Naive B cell (primary cell): ENCODE results near the gene SMG1. TPM values are rescaled to one million over a fixed set of nuclear protein-coding genes. Genes with fewer than 3 reads are reported as not detected.
"Not testable (repeated sequence)": the region's sequence is repeated elsewhere in the genome, so short reads cannot be mapped to it uniquely, and the experiment has no call there.

Source experiments
- ATAC-seq, 2 donors: fragments of 150-1000 bp; cut with Tn5 transposase; 2 replicates each; pipeline ENCODE4 v1.10.0; 2021; ENCODE audit warnings: low read depth in 2 of 2, mild to moderate bottlenecking in 2 of 2, moderate library complexity in 2 of 2
- DNase-seq: peaks from one replicate; pipeline ENCODE4 v3.0.0; 2022
- H3K27ac Mint-ChIP-seq, 6 donors: one replicate each; pipeline ENCODE4 v1.8.0; 2020 to 2022; ENCODE audit warnings: mild to moderate bottlenecking in 6 of 6, mixed read lengths in 6 of 6, moderate library complexity in 5 of 6, inconsistent platforms in 2 of 6
- H3K27me3 Mint-ChIP-seq, 3 donors: one replicate each; pipeline ENCODE4 v1.8.0; 2021 to 2022; ENCODE audit warnings: mixed read lengths in 3 of 3, mild to moderate bottlenecking in 1 of 3
- H3K36me3 Mint-ChIP-seq, 2 donors: one replicate each; pipeline ENCODE4 v1.8.0; 2020 to 2022; ENCODE audit warnings: mixed read lengths in 2 of 2, inconsistent platforms in 1 of 2, mild to moderate bottlenecking in 1 of 2
- H3K4me1 Mint-ChIP-seq, 3 donors: one replicate each; pipeline ENCODE4 v1.8.0; 2020 to 2022; ENCODE audit warnings: mixed read lengths in 3 of 3, inconsistent platforms in 1 of 3, mild to moderate bottlenecking in 1 of 3, moderate library complexity in 1 of 3
- H3K4me3 Mint-ChIP-seq, 8 donors: one replicate each; pipeline ENCODE4 v1.8.0; 2020 to 2022; ENCODE audit warnings: mild to moderate bottlenecking in 8 of 8, mixed read lengths in 8 of 8, moderate library complexity in 8 of 8, inconsistent platforms in 2 of 8
- H3K9me3 Mint-ChIP-seq, 7 donors: one replicate each; pipeline ENCODE4 v1.8.0; 2020 to 2022; ENCODE audit warnings: mixed read lengths in 7 of 7, mild to moderate bottlenecking in 5 of 7, inconsistent platforms in 2 of 7, moderate library complexity in 1 of 7
- polyA plus RNA-seq, 6 donors: library from polyadenylated mRNA; unstranded; fragments of 300-500 nt; fragmentation: Illumina TruSeq; gene quantifications; one replicate each; pipeline ENCODE4 v1.2.3, GENCODE V29; 2021; ENCODE audit warnings: low read depth in 6 of 6

SMG1 gene
- polyA plus RNA-seq, 6 donors from 2014 or later: 13.4 to 28.7 (median 19.5) TPM

DNA sequence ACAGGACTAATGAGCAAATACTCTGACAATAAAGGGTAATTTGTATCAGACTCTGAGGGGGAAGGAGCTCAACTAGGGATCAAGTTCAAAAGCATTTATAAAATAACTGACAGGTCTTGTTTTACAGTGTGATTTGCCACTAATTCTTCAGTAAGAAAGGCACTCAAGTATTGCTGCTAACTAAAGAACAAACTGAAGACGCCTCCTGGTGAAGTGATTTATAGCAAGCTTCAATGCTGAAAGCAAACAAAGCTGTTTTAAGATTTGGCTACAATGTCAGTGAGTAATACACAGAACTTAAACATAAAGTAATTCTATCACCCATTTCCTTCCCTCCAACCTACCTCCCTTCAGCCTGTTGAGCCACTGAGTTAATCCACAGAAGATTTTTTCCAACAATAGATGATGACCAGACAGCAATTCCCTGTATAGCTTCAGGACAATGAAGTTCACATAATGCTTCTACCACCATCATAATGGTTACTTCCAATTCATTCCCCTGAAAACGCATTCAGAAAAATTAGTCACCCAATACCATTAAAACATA is 59.9 kb downstream of the SMG1 start:
- not testable (repeated sequence) for ATAC-seq, DNase-seq, H3K4me3 Mint-ChIP-seq, H3K27ac Mint-ChIP-seq, H3K9me3 Mint-ChIP-seq, H3K27me3 Mint-ChIP-seq, H3K4me1 Mint-ChIP-seq, H3K36me3 Mint-ChIP-seq

GRCh38 chr16:18862891-18863290 is 63.3 kb downstream of the SMG1 start:
- not testable (repeated sequence) for ATAC-seq, H3K27me3 Mint-ChIP-seq, H3K9me3 Mint-ChIP-seq, DNase-seq, H3K4me3 Mint-ChIP-seq, H3K36me3 Mint-ChIP-seq
- H3K4me1 Mint-ChIP-seq: peaks cover 0 to 13% (median 4%) of the 10 kb centered on the region in 3 donors
- peak overlapping the region in 3 of 6 donors; percentile 18 to 79 (median 30) for H3K27ac Mint-ChIP-seq

GRCh38 chr16:18855196-18855595 is 71.0 kb downstream of the SMG1 start:
- peaks cover 0 to 8% (median 5%) of the 10 kb centered on the region in 3 donors for H3K4me1 Mint-ChIP-seq
- no peaks in the 10 kb centered on the region for H3K27me3 Mint-ChIP-seq
- ATAC-seq: no peak
- no peak for DNase-seq
- peaks cover 13 to 30% of the 10 kb centered on the region in 2 donors for H3K36me3 Mint-ChIP-seq
- no peaks in the 10 kb centered on the region for H3K9me3 Mint-ChIP-seq
- H3K27ac Mint-ChIP-seq: peak overlapping the region in 3 of 6 donors; percentile 27 to 61 (median 53)
- H3K4me3 Mint-ChIP-seq: peak overlapping the region in 1 of 8 donors; percentile 12

DNA sequence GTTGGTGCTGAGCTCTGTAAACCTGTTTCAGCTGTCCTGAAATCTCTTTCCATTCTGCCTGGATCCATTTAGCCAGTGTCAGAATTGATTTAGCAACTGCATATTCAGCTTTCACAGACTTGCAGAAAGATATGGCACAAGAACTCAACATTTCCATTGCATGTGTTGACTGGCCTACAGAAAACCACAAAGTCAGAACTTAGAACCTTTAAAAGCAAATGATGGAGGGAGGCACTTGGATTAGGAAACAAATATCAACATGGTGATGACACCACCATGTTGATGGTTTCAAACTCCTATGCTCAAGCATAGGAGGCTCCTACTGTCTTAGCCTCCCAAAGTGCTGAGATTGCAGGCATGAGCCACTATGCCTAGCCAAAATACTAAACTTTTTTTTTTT is 72.5 kb downstream of the SMG1 start:
- Mint-ChIP-seq H3K9me3 (no peaks in the 10 kb centered on the region), H3K36me3 (peaks cover 23 to 36% of the 10 kb centered on the region in 2 donors), H3K4me1 (peaks cover 0 to 8% (median 5%) of the 10 kb centered on the region in 3 donors), H3K27me3 (no peaks in the 10 kb centered on the region), H3K27ac (peak overlapping the region in 1 of 6 donors; percentile 20), H3K4me3 (no peak overlapping the region)
- ATAC-seq (no peak), DNase-seq (no peak)

DNA sequence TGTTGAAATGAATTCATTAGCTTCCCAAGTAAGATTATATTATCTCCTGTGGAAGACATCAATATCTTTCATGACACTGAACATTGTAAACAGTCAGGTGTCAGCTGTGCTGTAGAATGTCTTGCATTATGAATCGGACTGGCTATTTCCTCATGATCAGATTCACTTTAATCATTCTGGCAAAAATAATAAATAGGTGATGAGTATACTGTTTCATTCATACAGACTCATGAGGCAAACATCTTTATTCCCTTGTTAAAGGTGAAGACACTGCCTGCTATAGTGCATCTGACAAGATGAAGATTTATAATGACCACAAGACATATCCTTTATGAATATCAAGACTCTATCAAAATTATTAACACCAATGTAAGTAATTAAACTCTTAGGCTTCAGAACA is 73.6 kb downstream of the SMG1 start:
- H3K4me3 Mint-ChIP-seq: no peak overlapping the region
- H3K27ac Mint-ChIP-seq: no peak overlapping the region
- DNase-seq: no peak
- H3K27me3 Mint-ChIP-seq: no peaks in the 10 kb centered on the region
- H3K36me3 Mint-ChIP-seq: peaks cover 21 to 32% of the 10 kb centered on the region in 2 donors
- ATAC-seq: no peak
- no peaks in the 10 kb centered on the region for H3K9me3 Mint-ChIP-seq
- peaks cover 0 to 8% (median 5%) of the 10 kb centered on the region in 3 donors for H3K4me1 Mint-ChIP-seq

- Mint-ChIP-seq H3K27ac (peak overlapping the region in 2 of 6 donors; percentile 54 to 56), H3K4me1 (no peaks in the 10 kb centered on the region), H3K4me3 (no peak overlapping the region), H3K36me3 (peaks cover 30 to 49% of the 10 kb centered on the region in 2 donors), H3K27me3 (no peaks in the 10 kb centered on the region), H3K9me3 (no peaks in the 10 kb centered on the region)
- ATAC-seq (no peak), DNase-seq (no peak)
Observed at GRCh38 chr16:18846416-18846815, 79.8 kb downstream of the SMG1 start.

DNA sequence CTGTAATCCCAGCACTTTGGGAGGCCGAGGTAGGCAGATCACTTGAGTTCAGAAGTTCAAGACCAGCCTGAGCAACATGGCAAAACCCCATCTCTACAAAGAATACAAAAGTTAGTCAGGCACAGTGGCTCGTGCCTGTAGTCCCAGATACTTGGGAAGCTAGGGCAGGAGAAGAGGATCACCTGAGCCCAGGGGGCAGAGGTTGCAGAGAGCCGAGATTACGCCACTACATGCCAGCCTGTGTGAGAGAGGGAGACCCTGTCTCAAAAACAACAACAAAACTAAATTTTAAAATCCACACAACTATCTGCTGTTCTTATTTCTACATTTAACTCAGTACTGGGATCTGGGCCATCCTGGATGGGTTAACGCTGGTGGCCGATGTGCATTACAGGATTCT is 83.6 kb downstream of the SMG1 start:
- no peaks in the 10 kb centered on the region for H3K27me3 Mint-ChIP-seq
- peak overlapping the region in 3 of 6 donors; percentile 26 to 88 (median 57) for H3K27ac Mint-ChIP-seq
- DNase-seq: no peak
- H3K4me1 Mint-ChIP-seq: no peaks in the 10 kb centered on the region
- H3K9me3 Mint-ChIP-seq: no peaks in the 10 kb centered on the region
- no peak overlapping the region for H3K4me3 Mint-ChIP-seq
- ATAC-seq: no peak
- peaks cover 37 to 38% of the 10 kb centered on the region in 2 donors for H3K36me3 Mint-ChIP-seq

DNA sequence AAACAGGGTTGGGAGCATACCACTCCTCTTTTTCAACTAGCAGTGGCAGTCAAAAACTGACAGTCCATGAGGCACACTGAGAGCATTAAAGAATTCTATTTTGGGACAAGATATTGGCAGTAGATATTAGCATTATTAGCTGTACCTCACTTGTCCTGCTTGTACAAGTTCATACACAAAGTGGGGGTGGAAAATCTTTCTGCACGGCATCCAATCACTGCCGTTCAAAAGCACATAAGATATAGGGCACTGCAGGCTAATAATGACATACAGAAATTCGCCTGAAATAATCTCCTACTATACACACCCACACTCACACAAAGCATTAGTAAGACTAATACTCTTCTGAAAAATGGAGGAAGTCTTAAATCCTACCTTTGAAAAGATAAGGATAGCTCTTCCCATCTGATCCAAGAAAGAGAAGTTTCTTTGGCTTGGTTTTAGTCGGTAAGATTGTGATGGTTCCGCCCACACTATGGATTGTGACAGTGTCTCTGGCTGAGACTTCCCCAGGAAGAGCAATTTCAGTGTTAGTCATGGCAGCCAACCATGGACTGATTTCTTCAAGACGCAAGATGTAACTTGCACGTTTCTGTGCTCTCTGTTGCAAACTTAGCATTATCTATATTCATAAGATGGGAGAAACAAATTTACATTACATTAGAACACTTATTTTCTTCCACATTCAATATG is 84.2 kb downstream of the SMG1 start:
- H3K27ac Mint-ChIP-seq: peak overlapping the region in 1 of 6 donors; percentile 88
- ATAC-seq: no peak
- peaks cover 32 to 39% of the 10 kb centered on the region in 2 donors for H3K36me3 Mint-ChIP-seq

GRCh38 chr16:18839555-18839954 is 86.7 kb downstream of the SMG1 start:
- H3K9me3 Mint-ChIP-seq: no peaks in the 10 kb centered on the region
- H3K4me1 Mint-ChIP-seq: no peaks in the 10 kb centered on the region
- H3K36me3 Mint-ChIP-seq: peaks cover 19 to 46% of the 10 kb centered on the region in 2 donors
- no peak for ATAC-seq
- H3K27me3 Mint-ChIP-seq: no peaks in the 10 kb centered on the region
- no peak overlapping the region for H3K4me3 Mint-ChIP-seq
- peak overlapping the region in 2 of 6 donors; percentile 15 to 20 for H3K27ac Mint-ChIP-seq
- DNase-seq: no peak

More for the DNA sequence above, 84.2 kb downstream of the SMG1 start:
- no peak overlapping the region for H3K4me3 Mint-ChIP-seq
- H3K9me3 Mint-ChIP-seq: no peaks in the 10 kb centered on the region
- H3K27me3 Mint-ChIP-seq: no peaks in the 10 kb centered on the region
- DNase-seq: no peak
- H3K4me1 Mint-ChIP-seq: no peaks in the 10 kb centered on the region

DNA sequence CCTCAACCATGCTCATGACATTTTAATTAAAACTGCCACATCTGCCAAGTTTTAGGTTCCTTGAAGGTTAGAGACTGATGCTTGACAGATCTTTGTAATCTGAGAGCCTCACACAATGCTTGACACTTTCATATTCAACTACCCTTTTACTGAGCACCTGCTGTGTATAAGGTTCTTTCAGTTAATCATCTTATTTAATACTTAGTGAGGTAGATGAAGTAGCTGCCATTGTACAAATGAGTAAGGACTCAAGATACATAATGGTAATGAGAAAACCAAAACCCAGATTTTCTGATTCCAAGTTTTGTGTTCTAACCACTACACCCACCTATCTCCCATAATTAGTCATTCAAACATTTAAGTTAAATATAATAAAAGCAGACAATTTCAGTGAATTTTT is 89.5 kb downstream of the SMG1 start:
- Mint-ChIP-seq H3K9me3 (no peaks in the 10 kb centered on the region), H3K27me3 (no peaks in the 10 kb centered on the region), H3K4me3 (no peak overlapping the region), H3K27ac (peak overlapping the region in 3 of 6 donors; percentile 24 to 53 (median 38)), H3K36me3 (peaks cover 21 to 47% of the 10 kb centered on the region in 2 donors), H3K4me1 (no peaks in the 10 kb centered on the region)
- no peak for DNase-seq
- ATAC-seq: no peak

DNA sequence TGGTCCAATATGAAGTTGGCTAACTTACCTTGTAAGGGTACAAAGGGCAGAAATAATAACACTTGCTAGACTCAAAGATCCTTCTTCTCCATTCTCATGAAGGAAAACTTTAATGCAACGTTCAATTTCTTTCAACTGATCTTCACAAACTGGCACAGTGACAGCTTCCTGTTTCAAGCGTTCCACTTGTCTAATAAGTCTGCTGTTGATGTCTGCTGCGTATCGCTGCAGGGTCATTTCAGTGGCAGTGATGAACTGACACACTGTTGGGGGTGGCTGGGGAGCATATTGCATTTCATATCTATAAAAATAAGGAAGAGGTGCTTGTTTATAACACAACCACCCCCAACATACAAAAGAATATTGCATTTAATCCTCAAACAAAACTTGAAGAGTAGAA is 91.3 kb downstream of the SMG1 start:
- H3K9me3 Mint-ChIP-seq: no peaks in the 10 kb centered on the region
- no peak overlapping the region for H3K4me3 Mint-ChIP-seq
- no peaks in the 10 kb centered on the region for H3K4me1 Mint-ChIP-seq
- H3K36me3 Mint-ChIP-seq: peaks cover 24 to 44% of the 10 kb centered on the region in 2 donors
- no peaks in the 10 kb centered on the region for H3K27me3 Mint-ChIP-seq
- peak overlapping the region in 1 of 6 donors; percentile 33 for H3K27ac Mint-ChIP-seq
- no peak for ATAC-seq
- DNase-seq: no peak

- no peaks in the 10 kb centered on the region for H3K27me3 Mint-ChIP-seq
- H3K36me3 Mint-ChIP-seq: peaks cover 30 to 37% of the 10 kb centered on the region in 2 donors
- no peaks in the 10 kb centered on the region for H3K9me3 Mint-ChIP-seq
- DNase-seq: no peak
- H3K27ac Mint-ChIP-seq: no peak overlapping the region
- no peaks in the 10 kb centered on the region for H3K4me1 Mint-ChIP-seq
- no peak for ATAC-seq
- H3K4me3 Mint-ChIP-seq: no peak overlapping the region
Observed at GRCh38 chr16:18833707-18834505, 92.3 kb downstream of the SMG1 start.

DNA sequence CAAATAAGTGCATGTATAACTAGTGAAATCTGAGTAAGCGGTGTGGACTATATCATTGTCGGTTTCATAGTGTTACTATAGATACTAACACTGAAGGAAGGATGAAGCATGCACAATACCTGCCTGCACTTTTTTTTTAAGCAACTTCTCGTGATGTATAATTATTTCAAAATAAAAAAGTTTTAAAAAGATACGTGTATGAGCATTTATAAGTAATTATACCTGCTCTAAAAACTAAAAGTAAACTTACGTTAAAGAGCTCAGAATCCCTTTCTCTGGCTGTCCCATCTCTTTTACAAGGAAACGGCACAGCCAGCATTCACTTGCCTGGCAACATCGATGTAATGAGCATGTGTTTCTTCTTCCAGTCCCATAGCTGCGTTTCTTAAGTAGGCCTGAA is 93.6 kb downstream of the SMG1 start:
- peaks cover 30 to 36% of the 10 kb centered on the region in 2 donors for H3K36me3 Mint-ChIP-seq
- no peak overlapping the region for H3K27ac Mint-ChIP-seq

More for the DNA sequence above, 93.6 kb downstream of the SMG1 start:
- Mint-ChIP-seq H3K9me3 (no peaks in the 10 kb centered on the region), H3K4me3 (no peak overlapping the region), H3K27me3 (no peaks in the 10 kb centered on the region), H3K4me1 (no peaks in the 10 kb centered on the region)
- DNase-seq (no peak), ATAC-seq (no peak)
